ENCODE data around the gene PTPN9.
"Not testable (repeated sequence)": the region's sequence is repeated elsewhere in the genome, so short reads cannot be mapped to it uniquely, and the experiment has no call there.

Gene PTPN9

DNA sequence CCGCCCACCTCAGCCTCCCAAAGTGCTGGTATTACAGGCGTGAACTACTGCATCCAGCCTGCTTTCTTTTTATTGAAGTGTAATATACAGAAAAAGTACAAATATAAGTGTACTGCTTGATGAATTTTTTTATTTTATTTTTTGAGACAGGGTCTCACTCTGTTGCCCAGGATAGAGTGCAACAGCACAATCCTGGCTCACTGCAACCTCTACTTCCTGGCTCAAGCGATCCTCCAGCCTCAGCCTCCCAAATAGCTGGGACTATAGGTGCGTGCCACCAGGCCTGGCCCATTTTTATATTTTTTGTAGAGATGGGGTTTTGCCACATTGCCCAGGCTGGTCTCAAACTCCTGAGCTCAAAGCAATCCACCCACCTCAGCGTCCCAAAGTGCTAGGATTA lies 3.8 kb upstream of the PTPN9 start:
- DNase-seq: not testable (repeated sequence)

GRCh38 chr15:75578173-75578947 lies 755 bp downstream of the PTPN9 start:
- no peak for DNase-seq

GRCh38 chr15:75577401-75578172 lies 1.5 kb downstream of the PTPN9 start:
- DNase-seq: no peak

GRCh38 chr15:75573648-75574384 lies 5.3 kb downstream of the PTPN9 start:
- no peak for DNase-seq

DNA sequence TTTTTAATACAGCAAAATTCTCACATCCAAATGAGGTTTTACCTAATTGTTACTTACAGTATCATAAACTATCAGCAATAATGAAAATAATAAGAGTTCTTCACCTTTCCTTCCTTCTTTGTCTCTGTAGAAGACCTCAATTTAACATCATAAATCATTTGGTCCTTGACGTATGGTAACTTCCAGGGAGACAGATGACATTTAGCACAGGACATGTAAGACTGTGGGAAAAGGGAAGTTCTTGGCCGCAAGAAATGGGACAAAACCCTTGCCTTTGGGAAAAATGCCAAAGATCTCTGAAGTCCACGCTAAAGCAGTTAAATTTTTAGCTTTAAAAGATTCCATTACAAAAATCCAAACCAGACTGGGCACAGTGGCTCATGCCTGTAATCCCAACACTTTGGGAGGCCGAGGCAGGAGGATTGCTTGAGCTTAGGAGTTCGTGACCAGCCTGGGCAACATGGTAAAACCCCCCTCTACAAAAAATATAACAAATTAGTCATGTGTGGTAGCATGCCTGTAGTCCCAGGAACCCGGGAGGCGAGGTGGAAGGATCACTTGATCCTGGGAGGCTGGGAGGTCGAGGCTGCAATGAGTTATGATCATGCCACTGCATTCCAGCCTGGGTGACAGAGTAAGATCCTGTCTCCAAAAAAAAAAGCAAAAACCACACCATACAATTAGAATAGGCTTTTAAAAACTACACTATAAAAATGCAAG lies 8.8 kb downstream of the PTPN9 start:
- DNase-seq: no peak

DNA sequence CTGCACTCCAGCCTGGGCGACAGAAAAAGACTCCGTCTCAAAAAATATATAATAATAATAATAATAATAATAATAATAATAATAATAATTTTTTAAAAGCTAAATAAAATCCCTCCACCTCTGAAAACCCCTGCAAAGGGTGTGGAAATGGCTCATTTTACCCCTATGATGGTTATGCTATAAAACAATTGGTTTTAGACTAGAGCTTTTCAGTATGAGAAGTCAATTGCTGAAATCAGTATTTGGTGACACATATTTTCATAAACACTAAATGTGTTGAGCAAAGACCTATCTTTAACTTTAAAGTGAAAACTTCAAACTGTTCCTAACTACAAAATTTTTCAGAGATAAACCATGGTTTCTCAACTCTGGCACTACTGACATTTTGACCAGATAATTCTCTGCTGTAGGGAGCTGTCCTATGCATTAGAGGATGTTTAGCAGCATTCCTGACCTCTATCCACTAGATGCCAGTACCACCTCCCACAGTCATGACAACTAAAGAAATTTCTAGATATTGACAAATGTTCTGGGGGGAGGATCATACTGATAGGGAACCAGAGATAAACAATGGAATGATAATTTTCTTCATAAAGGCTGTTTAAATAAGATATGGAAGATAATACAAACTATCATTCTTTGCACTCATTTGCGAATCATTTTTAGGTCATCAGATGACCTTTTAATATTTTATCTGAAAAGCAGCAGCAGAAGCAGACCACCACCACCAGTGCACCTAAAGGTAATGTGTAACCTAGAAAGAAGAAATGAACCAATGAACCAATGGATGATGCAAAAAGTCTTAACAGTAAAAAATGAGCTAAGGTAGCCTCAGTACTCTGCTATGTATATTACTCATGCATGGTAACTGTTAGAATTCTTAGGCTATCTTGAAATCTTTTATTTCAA lies 13.8 kb downstream of the PTPN9 start:
- no peak for DNase-seq

DNA sequence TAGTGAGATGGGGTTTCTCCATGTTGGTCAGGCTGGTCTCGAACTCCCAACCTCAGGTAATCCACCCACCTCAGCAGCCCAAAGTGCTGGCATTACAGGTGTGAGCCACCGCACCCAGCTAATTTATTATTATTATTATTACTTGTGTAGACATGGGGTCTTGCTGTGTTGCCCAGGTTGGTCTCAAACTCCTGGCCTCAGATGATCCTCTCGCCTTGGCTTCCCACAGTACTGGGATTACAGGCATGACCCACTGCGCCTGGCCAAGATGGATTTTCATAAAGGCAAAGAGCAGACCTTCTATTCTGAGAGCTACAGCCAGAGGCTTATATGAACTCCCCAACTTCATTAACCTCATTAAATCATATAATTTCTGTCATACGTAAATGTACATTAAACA lies 17.2 kb downstream of the PTPN9 start:
- DNase-seq: no peak

GRCh38 chr15:75559360-75559759 lies 19.8 kb downstream of the PTPN9 start:
- not testable (repeated sequence) for DNase-seq

GRCh38 chr15:75558955-75559354 lies 20.2 kb downstream of the PTPN9 start:
- not testable (repeated sequence) for DNase-seq

DNA sequence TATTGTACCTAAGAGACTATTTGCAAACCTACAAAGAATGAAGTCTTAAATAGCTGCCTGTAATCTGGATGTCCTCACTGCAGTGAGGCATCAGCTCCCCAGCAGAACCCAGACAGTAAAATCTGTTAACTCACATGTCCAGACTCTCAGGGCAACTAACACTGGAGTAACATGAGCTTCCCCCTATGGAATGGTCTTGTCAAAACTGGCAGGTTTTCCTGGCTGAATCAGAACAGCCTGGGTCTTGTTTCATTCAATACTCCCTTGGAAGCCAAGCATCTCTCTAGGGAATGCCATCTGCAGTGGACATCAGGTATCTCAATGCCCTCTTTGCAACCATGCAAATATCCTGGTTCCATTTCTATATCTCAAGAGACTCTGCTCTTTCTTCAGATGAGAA lies 24.4 kb downstream of the PTPN9 start:
- DNase-seq: no peak

DNA sequence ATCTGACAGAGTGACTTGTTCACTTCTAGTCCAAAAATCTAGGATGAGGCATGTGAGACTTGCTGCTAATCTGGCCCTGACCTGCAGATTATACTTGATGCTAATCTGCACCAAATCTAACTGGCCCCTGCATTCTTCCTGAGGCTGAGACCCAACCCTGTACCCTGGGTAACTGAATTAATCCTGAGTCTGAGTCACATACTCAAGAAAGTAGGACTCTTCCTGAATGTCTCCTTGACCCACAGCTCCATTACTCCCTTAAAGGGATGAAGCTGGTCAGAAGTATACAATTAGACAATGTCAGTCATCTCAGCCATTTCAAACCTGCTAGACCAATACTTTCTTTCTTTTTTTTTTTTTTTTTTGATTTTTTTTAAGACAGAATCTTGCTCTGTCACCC lies 25.5 kb downstream of the PTPN9 start:
- no peak for DNase-seq

DNA sequence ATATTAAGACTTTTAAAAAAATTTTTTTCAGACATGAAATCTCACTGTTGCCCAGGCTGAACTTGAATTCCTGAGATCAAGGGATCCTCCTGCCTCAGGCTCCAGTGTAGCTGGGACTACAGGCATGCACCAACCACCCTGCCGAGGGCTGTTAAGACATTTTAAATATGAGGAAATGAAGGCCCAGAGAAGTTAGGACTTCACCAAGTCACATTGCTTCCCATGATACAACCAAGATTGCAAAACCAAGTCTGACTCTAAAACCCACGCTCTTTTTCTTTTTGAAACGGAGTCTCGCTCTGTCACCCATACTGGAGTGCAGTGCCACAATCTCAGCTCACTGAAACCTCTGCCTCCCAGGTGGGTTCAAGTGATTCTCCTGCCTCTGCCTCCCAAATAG lies 28.0 kb downstream of the PTPN9 start:
- no peak for DNase-seq

DNA sequence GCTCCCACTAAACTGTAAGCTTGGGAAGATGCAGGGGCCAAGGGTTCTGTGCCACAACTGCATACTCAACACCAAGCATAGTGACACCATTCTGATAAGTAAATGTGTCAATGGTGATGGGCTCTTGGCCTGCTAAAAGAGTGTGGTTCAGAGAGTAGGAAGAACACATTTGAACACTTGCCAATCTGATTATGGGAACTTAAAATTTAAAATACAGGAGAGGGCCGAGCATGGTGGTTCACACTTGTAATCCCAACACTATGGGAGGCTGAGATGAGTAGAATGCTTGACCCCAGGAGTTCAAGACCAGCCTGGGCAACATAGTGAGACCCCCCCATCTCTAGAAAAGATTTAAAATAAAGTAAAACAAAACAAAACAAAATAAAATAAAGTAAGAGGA lies 34.1 kb downstream of the PTPN9 start:
- DNase-seq: no peak

- DNase-seq: no peak
Observed at GRCh38 chr15:75544359-75544758, 34.8 kb downstream of the PTPN9 start.

- not testable (repeated sequence) for DNase-seq
Observed at GRCh38 chr15:75542949-75543545, 36.1 kb downstream of the PTPN9 start.

DNA sequence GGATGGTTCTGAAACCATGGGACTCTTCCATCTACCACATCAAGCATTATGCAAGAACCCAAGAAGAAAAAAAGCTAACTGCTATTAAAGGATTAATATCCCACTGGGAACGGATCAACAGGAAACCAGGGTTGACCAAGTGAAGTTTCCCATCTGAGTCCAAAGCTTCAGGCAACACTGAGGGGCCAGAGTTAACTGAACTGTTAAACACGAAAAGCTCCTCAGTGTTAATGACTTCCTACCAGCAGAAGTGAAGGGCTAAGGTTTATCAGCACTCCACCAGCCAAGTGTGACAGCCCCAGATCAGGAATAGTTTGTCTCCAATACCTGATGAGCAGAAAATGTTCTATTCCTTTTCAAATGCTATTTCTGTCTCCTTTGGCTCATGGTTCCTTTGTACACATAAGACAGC lies 36.7 kb downstream of the PTPN9 start:
- no peak for DNase-seq

DNA sequence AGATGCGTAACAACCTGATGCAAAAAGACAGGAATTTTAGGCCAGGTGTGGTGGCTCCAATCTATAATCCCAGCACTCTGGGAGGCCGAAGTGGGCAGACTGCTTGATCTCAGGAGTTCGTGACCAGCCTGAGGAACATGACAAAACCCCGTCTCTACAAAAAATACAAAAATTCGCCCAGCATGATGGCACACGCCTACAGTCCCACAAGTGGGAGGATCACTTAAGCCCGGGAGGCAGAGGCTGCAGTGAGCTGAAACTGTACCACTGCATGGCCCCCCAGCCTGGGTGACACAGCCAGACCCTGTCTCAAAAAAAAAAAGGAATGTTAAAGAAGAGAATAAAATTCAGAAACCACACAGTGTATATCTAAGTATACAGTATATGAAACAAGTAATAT lies 40.7 kb downstream of the PTPN9 start:
- DNase-seq: no peak

DNA sequence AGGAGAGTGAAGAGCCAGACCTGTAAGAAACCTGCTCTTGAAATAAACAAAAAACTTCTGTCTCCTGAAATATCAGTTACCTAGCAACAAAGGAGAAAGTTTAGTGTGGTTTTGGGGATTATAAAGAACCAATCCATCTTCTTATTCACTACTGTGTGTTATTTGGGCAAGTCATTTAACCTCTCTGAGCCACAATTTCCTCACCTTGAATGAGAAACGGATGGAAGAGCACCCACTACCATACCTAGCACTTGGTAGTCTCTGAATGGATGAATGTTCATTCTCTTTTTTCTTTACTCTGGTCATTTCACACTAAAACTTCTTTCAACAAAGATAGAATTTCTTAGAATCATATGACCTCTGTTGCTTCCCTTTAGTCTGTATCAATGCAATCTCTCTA lies 45.2 kb downstream of the PTPN9 start:
- no peak for DNase-seq

DNA sequence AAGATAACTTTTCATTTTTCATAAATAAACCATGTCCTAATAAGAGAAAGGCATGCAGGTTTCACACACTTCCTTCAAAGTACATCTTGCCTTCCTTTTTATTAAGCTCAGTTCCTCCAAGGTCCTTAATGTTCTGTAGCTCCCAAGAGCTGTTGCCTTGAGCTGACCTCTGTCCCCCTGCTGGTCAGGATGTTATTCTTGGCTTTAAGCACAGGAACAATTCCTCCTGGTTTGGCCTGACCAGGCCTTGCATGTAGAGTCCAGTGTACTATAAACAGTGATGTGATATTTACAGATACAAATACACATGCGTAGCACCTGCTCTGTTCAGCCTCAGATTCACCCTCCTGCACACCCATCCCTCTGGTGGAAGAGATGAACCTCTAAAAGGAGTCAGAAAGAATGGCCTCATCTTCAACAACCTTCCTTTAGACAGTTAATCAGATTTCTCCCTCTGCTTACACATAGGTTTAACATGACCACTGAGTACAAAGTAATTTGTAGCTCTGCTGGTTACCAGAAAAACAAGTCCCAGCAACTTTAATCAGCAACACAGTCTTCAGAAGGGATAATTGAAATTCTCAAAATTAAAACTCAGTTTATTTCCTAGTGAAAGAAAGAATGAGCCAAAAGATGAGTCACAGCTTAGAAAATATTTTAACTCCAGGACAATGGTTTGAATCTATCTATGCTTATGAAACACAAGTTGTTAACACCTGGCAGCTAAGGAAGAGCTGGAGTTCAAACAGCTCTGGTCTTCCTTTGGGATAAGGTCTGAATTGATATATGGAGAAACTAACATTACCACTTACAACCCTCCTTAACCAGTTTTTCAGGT lies 46.5 kb downstream of the PTPN9 start:
- no peak for DNase-seq

GRCh38 chr15:75531041-75531450 lies 48.1 kb downstream of the PTPN9 start:
- DNase-seq: no peak

- DNase-seq: no peak
Observed at GRCh38 chr15:75530169-75530568, 48.9 kb downstream of the PTPN9 start.

All from NCI-H1092 (cell line).